NOMO-1 treated with DMSO at 0.1 percent for 48 hours (cell line): ENCODE results near the gene HTR3A.

ENCODE experiments used
- DNase-seq: peaks from one replicate; lab custom pipeline; 2025; ENCODE audit not compliant: unreplicated experiment; lab: John Stamatoyannopoulos, UW

HTR3A gene

DNA sequence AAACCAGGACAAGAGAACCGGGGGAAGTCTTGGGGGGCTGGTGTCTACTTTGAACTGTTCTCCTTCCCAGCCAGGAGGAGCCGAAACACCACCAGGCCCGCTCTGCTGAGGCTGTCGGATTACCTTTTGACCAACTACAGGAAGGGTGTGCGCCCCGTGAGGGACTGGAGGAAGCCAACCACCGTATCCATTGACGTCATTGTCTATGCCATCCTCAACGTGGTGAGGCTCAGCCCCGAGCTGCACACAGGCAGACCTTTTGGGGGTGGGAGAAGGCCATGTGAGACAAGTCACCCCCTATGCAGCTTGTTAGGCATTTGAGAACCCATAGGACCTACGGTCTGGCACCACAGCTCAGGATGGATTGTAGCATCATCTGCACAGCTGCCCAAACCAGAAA, 2.8 kb downstream of the HTR3A start:
- no peak for DNase-seq

DNA sequence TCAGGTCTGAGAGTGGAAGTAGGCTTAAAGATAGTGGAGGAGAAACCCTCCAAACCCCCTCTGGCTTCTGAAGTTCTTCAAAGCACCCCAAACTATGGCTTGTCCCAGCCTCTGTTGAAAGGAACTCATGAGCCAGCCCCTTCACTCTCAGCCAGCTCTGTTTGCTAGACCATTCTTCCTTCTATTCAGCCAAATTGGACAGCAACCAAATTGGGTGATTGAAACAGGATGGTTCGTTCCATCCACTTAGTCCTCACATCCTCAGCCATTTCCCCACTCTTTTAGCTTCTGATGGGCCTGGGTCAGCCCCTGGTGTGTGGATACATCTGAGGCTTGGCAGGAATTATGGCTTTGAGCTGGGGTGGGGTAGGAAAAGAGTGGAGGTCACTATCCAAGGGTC, 4.5 kb downstream of the HTR3A start:
- DNase-seq = no peak

DNA sequence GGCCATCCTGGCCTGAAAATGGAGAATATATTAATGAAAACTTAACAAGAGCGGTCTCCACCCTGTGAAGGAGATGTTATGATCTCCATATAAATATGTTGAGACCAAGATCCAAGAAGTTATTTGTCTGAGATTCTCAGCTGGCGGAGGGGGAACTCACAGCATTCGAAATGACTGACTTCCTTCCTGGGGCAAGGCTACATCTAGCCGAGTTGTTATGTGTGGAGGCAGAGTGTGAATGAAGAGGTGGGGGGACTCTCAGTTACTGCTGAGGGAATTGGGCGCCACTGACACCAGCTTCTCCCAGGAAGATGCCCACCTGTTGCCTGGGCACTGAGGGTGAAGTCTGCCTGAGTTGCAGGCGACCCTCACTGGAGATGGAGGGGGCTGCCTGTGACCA, 5.9 kb downstream of the HTR3A start:
- no peak for DNase-seq

DNA sequence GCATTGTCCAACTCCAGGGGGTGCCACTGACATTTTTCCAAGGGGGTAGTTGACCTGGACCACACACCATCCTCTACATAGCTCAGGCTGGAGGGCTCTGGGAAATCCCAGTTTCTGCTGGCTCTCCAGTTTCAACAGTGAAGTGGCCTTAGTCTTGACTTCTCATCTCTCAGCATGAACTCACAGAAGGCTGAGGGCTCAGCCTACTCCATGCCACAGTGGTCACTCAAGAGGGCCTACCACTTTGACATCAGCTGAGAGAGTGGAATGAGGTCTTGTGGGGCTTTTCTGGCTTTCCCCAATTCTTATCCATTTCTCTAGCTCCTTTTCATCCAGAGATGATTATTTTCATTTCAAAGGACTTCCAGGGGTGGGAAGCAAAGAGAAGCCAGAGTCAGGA, 7.4 kb downstream of the HTR3A start:
- DNase-seq = no peak

DNA sequence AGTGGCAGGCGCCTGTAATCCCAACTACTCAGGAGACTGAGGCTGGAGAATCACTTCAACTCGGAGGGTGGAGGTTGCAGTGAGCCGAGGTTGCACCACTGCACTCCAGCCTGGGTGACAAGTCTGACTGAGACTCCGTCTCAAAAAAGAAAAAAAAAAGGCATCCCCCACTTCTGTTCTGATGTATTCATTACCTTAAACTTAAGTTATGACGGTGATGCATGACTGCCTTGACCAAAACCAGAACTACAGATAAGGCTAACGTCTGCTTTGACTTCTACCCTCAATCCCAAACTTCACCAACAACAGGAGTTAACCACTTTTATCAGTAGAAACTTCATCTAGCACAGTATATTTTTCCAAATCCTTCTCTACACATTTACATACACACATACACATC, 9.9 kb downstream of the HTR3A start:
- no peak for DNase-seq

DNA sequence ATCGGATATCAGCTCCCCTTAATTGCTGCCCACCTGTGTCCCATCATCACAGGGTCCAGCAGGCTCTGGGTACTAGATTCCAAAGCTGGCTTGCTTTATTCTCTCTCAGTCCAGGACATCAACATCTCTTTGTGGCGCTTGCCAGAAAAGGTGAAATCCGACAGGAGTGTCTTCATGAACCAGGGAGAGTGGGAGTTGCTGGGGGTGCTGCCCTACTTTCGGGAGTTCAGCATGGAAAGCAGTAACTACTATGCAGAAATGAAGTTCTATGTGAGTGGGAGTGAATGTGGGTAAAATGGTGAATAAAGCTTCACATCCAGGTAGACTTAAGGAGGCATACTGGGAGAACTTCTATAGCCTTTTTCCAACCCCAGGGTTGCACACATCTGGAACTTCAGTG, 11.0 kb downstream of the HTR3A start:
- no peak for DNase-seq

DNA sequence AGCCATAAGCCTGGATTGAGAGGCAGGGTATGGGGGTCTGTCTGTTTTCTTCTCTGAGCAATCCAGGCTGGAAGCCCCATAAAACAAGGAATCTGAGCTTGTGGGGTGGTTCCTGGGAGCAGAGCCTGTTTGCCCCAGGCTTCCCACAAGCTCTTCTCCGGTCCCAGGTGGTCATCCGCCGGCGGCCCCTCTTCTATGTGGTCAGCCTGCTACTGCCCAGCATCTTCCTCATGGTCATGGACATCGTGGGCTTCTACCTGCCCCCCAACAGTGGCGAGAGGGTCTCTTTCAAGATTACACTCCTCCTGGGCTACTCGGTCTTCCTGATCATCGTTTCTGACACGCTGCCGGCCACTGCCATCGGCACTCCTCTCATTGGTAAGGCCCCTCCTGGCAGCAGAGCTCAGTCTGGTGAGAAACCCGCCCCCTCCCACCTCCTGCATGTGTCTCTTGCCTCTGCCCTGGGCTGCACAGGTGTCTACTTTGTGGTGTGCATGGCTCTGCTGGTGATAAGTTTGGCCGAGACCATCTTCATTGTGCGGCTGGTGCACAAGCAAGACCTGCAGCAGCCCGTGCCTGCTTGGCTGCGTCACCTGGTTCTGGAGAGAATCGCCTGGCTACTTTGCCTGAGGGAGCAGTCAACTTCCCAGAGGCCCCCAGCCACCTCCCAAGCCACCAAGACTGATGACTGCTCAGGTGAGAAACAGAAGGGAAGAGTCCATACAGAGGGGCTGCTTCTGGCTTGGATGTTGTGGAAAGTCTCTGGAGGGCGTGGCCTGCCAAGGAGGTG, 11.6 kb downstream of the HTR3A start:
- no peak for DNase-seq

DNA sequence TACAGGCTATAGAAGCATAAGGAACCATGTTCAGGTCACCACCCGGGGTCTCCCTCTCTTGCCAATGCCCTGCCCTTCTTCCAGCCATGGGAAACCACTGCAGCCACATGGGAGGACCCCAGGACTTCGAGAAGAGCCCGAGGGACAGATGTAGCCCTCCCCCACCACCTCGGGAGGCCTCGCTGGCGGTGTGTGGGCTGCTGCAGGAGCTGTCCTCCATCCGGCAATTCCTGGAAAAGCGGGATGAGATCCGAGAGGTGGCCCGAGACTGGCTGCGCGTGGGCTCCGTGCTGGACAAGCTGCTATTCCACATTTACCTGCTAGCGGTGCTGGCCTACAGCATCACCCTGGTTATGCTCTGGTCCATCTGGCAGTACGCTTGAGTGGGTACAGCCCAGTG, 14.5 kb downstream of the HTR3A start:
- DNase-seq = no peak

DNA sequence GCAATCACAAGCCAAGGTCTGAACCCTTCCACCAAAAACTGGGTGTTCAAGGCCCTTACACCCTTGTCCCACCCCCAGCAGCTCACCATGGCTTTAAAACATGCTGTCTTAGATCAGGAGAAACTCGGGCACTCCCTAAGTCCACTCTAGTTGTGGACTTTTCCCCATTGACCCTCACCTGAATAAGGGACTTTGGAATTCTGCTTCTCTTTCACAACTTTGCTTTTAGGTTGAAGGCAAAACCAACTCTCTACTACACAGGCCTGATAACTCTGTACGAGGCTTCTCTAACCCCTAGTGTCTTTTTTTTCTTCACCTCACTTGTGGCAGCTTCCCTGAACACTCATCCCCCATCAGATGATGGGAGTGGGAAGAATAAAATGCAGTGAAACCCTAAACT, 15.0 kb downstream of the HTR3A start:
- DNase-seq = no peak

DNA sequence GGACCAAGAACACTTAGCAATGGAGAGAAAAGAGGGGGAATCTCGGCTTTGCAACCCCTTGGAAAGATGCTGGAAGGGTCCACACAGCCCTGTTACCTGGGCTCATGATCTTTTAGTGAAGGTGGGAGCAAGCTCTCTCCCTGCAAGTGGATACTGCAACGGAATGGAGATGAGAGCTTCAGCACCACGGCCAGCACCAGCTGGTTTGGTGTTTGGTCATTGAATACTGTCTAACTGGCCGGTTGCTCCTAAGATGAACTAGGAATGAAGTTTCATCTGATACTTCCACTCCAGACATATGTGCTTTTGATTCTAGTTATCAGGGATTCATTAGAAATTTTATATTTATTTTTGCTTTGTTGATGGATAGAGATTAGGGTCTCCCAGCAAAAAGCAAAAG, 16.3 kb downstream of the HTR3A start:
- peak; percentile 7 for DNase-seq

DNA sequence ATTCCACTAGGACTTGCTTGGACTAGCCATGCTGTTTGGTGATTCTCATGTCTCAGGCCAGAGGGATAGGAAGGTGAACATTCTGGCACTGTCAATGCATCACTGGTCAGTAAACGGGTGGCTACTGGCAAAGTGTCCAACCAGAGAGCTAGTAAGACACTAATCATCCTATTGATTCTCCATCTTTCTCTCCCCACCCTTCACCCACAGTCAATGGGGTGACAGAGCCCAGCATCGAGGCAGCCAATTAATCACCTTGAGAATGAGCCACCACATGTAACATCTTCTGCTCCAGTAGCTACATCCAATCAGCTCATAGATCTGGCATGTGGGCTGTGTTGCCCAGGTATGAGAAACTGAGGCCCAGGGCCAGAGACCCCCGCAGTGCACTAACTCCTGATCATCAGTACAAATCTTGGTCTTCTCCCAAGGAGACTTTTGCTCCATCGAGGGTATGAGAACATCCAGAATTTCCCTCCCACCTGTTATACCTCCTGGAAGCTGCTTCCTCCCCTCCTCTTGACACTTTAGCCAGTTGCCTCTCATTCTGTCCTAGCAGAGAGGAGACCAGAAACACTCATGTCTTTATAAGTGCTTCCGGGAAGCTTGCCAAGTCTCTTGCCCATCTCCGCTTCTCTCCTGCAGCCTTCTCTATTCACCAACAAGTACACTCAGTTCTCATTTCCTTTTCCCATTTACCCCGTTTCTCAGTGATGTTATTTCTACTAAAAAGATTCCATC, 17.0 kb downstream of the HTR3A start:
- DNase-seq = no peak

DNA sequence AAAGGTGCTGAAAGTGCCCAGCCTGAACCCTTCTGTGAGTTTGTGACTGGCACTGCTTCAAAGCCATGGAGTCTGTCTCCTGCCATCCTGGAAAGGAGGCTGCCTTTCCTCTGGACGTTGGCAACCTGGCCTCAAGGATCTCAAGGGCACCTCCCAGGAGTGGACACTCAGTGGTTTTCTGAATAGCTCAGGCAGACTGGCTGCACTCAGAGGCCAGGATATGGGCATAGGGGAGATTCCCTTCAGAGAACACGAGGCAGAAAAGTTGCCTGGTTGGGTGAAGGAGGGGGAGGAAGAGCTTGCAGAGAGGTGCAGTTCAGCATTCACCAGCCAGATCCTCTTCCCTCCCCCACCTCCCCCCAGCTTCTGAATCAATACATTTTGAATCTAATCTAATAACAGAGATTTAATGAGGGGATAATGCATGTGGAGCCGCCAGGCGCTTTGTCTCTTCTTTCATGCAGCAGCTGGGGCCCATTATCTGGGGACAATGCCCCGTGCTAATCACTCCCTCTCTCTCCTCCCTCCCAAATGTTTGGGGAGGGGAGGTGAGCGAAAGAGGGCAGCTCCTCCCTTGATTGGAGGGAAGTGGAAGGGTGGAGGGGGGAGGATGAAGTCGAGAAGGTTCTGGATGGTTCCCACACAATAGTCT, 17.7 kb downstream of the HTR3A start:
- no peak for DNase-seq

DNA sequence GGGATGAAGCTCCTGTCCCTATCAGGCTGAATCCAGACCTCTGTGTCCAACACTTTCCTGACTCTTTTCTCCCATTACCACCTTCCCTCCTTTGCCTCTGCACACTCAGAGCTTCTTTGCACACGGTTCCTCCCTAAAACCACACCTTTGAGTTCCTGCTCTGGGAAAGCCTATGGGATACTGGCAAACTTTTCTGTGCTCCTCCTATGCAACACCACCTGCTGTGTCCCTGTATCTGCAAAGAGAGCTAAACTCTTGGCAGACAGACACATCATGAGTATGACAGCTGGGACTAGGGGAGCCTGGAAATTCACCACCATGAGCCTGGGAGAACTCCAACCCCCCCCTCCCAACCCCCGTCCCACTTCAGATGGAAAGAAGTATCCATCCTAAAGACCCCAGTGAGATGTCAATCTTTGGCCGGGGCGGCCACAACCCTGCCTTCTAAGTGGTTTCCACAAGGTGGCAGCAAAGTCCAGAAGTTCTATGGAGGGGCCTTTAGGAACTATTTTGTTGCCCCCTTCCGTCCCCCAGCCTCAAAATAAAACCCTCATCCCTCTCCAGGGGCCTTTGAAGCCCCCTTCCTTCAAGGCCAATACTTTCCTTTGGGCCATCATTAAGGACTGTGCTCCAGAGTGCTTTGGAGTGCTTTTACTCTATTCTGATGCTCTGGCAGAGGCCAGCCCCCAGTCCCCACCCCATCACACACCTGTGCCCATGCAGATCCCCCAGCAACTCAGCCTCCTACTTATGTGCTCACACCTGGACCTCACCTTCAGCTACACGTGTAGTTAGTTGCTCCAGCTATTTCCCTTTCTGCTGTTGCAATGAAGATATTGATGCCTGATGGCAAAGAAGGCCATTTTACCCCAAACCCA, 19.4 kb downstream of the HTR3A start:
- no peak for DNase-seq

DNA sequence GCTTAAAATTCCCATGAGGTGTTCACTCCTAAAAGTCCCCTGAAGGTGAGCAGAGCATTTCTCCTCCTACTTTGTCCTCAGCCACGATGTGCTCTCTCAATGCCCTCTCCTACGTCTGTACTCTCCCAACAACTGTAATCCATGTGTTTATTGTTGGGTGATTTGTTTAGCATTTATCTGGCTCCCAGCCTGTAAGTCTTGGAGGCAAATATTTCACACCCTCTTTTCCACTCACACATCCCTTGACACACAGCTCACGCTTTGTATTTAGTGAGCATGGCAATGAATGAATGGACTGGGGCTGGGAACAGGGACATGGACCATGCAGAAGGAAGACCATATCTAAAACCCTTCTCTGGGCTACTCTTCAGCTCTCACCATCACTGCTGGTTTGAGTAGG, 22.6 kb downstream of the HTR3A start:
- no peak for DNase-seq

DNA sequence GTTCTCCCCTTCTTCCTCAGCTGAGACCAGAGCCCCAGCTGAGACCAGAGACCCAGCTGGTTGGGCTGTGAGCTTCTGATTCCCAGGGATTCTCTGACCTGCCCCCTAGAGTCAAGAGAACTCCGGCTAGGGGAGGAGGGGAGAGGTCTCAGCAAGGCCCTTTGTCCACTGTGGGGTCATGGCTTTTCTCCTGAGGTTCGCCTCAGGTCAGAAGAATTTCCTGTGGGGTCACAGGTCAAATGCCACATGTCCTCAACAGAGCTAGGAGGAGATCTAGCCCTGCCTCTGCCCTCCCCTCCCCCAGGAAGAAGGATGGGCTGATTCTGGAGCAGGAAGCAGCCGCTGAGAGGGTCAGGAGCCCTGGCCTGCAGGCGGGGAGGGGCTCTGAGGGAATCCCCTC, 23.7 kb downstream of the HTR3A start:
- DNase-seq = no peak

DNA sequence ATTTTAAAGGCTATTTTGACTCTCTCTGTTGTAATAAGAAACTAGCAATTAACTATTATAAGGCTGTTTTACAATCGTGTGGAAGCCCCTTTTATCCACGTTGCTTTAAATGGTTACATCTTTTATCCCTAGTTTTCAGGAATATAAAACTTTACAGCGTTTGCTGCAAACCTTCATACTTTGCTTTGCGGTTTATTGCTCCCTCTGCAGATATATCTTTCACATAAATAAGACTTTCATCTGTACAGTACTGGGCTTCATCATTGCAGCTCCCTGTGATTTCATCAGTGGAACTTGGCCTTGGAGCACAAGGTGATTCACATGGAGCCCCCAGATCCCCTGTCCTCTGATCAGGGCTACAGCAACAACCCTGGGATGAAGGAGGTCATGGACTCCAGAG, 25.6 kb downstream of the HTR3A start:
- no peak for DNase-seq

DNA sequence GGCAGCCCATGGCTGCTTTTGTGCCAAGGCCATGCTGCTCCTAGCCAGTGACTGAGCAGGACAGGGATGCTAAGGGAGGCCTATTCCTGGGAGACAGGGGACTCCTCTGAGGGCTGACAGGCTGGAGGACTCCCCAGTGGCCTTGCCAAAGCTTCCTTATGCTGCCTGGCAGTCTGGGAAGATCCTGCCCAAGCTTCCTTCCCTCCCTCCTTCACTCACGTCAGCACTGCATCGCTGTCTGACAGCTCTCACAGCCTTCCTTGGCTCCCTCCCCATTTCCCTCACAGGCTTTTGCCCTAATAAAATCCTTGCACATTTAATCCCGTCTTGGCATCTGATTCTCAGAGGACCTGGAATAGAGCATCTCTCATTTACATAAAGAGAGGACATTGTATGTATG, 26.5 kb downstream of the HTR3A start:
- DNase-seq = no peak

DNA sequence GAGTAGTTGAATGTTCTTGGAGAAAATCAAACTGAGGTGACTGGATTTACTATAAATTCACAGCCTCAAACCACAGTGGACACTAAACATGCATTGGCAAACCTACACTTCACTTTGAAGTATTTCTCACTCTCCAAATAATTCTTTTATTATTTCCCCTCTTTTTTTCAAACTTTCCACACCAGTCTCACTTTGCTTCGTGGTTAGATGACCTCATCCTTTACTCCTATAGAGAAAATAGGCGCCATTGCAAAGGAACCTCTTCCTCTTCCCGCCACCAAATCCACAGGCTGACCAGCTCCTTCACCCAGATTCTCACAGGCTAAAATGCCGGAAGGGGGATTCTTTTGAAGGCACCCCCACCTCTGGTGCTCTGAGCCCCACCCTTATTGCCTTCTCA, 33.4 kb downstream of the HTR3A start:
- DNase-seq = no peak

DNA sequence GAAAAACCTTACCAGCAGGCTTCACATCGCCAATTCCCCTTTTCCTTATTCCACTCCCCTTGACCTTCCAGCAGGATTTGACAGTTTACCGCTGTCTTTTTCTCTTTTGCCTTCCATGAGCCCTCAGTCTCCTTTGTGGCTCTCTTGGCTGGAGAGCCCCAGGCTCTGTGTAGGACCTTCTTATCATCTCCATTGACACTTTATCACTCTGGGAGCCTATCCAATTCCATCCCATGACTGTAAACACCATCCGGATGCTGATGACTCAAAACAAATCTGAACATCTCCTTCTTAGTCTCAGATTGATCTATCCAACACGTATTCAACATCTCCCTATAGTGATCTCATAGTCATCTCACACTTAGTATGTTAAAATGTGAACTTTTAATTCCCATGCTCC, 36.0 kb downstream of the HTR3A start:
- no peak for DNase-seq

DNA sequence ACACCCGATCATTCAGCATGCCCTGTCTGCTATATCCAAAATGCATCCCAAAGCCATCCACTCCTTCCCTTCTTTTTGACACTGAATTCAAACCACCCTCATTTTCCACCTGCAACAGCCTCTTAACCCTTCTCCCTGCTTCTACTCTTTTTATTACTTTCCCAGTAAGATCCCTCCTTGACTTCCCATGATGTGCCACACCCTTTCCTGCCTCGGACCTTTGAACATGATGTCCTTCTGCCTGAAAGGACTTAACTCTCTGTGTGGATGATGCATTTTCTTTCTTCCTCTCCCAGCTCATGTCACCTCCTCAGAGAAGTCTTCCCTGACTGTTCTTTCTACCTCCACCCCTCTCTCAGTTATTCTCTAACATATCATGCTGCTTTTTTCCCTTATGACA, 36.5 kb downstream of the HTR3A start:
- no peak for DNase-seq

DNA sequence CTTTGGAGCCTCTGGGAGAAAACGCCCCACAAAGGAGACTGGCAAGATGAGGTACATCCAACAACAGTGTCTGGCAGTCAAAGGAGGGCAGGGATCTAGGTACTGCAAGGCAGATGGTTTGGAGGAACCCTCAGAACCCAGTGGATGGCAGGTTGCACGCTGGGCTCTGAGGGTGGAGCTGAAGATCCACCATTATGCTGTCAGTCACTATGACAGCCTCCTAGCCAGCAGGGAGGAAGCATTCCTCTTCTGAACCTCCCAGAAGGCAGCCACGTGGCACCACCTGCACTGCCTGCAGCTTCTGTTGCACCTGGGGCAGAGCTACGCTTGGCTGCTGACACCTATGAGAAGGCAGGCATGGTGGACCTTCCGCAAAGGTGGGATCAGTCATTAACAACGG, 40.2 kb downstream of the HTR3A start:
- no peak for DNase-seq
